Activated CD4-positive, alpha-beta memory T cell treated with anti-CD3 and anti-CD28 coated beads for 36 hours (primary cell): ENCODE measurements around the gene CPLX3. TPM values are rescaled to one million over a fixed set of nuclear protein-coding genes. Genes with fewer than 3 reads are reported as not detected.
A peak's percentile ranks its signal among the peaks of the same experiment; 100 is the strongest.

Experiments
- CTCF ChIA-PET: fragments of 350-600 bp; sonication (Branson Sonifier 250); formaldehyde crosslinking; loops from one replicate; lab custom pipeline; 2021; ENCODE audit warnings: antibody characterized with exemption, inconsistent platforms; lab: Charles Lee
- POLR2A ChIA-PET: fragments of 350-600 bp; sonication (Branson Sonifier 250); formaldehyde crosslinking; loops from one replicate; lab custom pipeline; 2021; ENCODE audit warnings: antibody characterized with exemption; lab: Charles Lee
- DNase-seq: peaks from one replicate; pipeline ENCODE4 v3.0.0-alpha.2; 2020
- H3K27ac Mint-ChIP-seq: one replicate; pipeline ENCODE4 v1.8.0; 2021; ENCODE audit warnings: mixed read lengths
- H3K27me3 Mint-ChIP-seq: one replicate; pipeline ENCODE4 v1.8.0; 2021; ENCODE audit warnings: mixed read lengths
- H3K36me3 Mint-ChIP-seq: one replicate; pipeline ENCODE4 v1.8.0; 2021; ENCODE audit warnings: mixed read lengths
- H3K4me1 Mint-ChIP-seq: one replicate; pipeline ENCODE4 v1.8.0; 2021; ENCODE audit warnings: low read depth, mixed read lengths
- H3K4me3 Mint-ChIP-seq: one replicate; pipeline ENCODE4 v1.8.0; 2021; ENCODE audit warnings: mild to moderate bottlenecking, mixed read lengths
- H3K9me3 Mint-ChIP-seq: one replicate; pipeline ENCODE4 v1.8.0; 2021; ENCODE audit warnings: mixed read lengths
- intact Hi-C: fragments of 100-400 bp; cut with micrococcal nuclease; formaldehyde crosslinking; loops from one replicate; pipeline ENCODE4 v1.15.1; 2023
- total RNA-seq, 2 experiments: library from RNA; stranded (reverse); gene quantifications; one replicate each; pipeline ENCODE4 v1.2.3, GENCODE V29; 2021

CPLX3 gene
- total RNA-seq, 2 experiments from 2014 or later: not detected

GRCh38 chr15:74788683-74789151, 37.7 kb upstream of the CPLX3 start:
- DNase-seq: peak; percentile 79
- POLR2A ChIA-PET: interaction anchor here (0.6 to 9.4 kb wide), 9 partner anchors 8 to 149 kb away, joined by 3 to 116 read pairs (median 5); partner anchors contain the start of genes COX5A, CSK and FAM219B
- intact Hi-C loops: loop anchor here (1.0 to 10.0 kb wide), 9 partner anchors 7 to 794 kb away; partner anchors contain the start of genes ARID3B, C15orf39, MPI and PML
- H3K4me1 Mint-ChIP-seq: peaks cover 66% of the 10 kb centered on the region
- H3K36me3 Mint-ChIP-seq: peaks cover 57% of the 10 kb centered on the region
- CTCF ChIA-PET: interaction anchor here (1.0 to 22.0 kb wide), 9 partner anchors 7 to 154 kb away, joined by 4 to 1220 read pairs (median 9); partner anchors contain the start of genes CSK, FAM219B, MPI and ULK3
- no peaks in the 10 kb centered on the region for H3K9me3 Mint-ChIP-seq
- peak overlapping the region; percentile 90 for H3K4me3 Mint-ChIP-seq
- peak overlapping the region; percentile 99 for H3K27ac Mint-ChIP-seq
- no peaks in the 10 kb centered on the region for H3K27me3 Mint-ChIP-seq

GRCh38 chr15:74789171-74789631, 37.2 kb upstream of the CPLX3 start:
- peak overlapping the region; percentile 99 for H3K27ac Mint-ChIP-seq
- ChIA-PET POLR2A (interaction anchor here (1.3 to 9.4 kb wide), 3 partner anchors 10 to 149 kb away, joined by 4 to 116 read pairs (median 5); partner anchors contain the start of genes COX5A and CSK), CTCF (interaction anchor here (1.2 to 20.5 kb wide), 4 partner anchors 10 to 154 kb away, joined by 4 to 1220 read pairs (median 12); partner anchors contain the start of gene CSK)
- intact Hi-C loops: loop anchor here (1.0 to 10.0 kb wide), 9 partner anchors 8 to 794 kb away; partner anchors contain the start of genes ARID3B, C15orf39, MPI and PML
- peaks cover 68% of the 10 kb centered on the region for H3K4me1 Mint-ChIP-seq
- H3K27me3 Mint-ChIP-seq: no peaks in the 10 kb centered on the region
- H3K9me3 Mint-ChIP-seq: no peaks in the 10 kb centered on the region
- H3K36me3 Mint-ChIP-seq: peaks cover 53% of the 10 kb centered on the region
- DNase-seq: peak; percentile 48
- peak overlapping the region; percentile 90 for H3K4me3 Mint-ChIP-seq

GRCh38 chr15:74789741-74790079, 36.7 kb upstream of the CPLX3 start:
- H3K36me3 Mint-ChIP-seq: peaks cover 50% of the 10 kb centered on the region
- no peaks in the 10 kb centered on the region for H3K27me3 Mint-ChIP-seq
- H3K4me3 Mint-ChIP-seq: peak overlapping the region; percentile 90
- CTCF ChIA-PET: interaction anchor here (0.8 to 20.5 kb wide), 3 partner anchors 10 to 167 kb away, joined by 3 to 1220 read pairs (median 20); partner anchors contain the start of genes CSK and RPP25
- POLR2A ChIA-PET: interaction anchor here (1.9 to 9.4 kb wide), 2 partner anchors 10 to 80 kb away, joined by 5 to 116 read pairs; partner anchors contain the start of gene CSK
- H3K4me1 Mint-ChIP-seq: peaks cover 73% of the 10 kb centered on the region
- intact Hi-C loops: loop anchor here (1.0 to 10.0 kb wide), 9 partner anchors 8 to 795 kb away; partner anchors contain the start of genes ARID3B, C15orf39, MPI and PML
- DNase-seq: no peak
- peak overlapping the region; percentile 99 for H3K27ac Mint-ChIP-seq
- no peaks in the 10 kb centered on the region for H3K9me3 Mint-ChIP-seq

- Mint-ChIP-seq H3K27ac (peak overlapping the region; percentile 99), H3K27me3 (no peaks in the 10 kb centered on the region), H3K36me3 (peaks cover 47% of the 10 kb centered on the region), H3K4me1 (peaks cover 77% of the 10 kb centered on the region), H3K4me3 (peak overlapping the region; percentile 90), H3K9me3 (no peaks in the 10 kb centered on the region)
- CTCF ChIA-PET: interaction anchor here (0.7 to 20.5 kb wide), 5 partner anchors 9 to 166 kb away, joined by 3 to 1220 read pairs (median 3); partner anchors contain the start of genes CSK and RPP25
- intact Hi-C loops: no loop called here
- DNase-seq: peak; percentile 77
- POLR2A ChIA-PET: interaction anchor here (1.0 to 9.4 kb wide), 3 partner anchors 11 to 80 kb away, joined by 3 to 116 read pairs (median 5); partner anchors contain the start of gene CSK
Observed at GRCh38 chr15:74790080-74790916, 36.1 kb upstream of the CPLX3 start.

- peak overlapping the region; percentile 90 for H3K4me3 Mint-ChIP-seq
- intact Hi-C loops: no loop called here
- H3K27me3 Mint-ChIP-seq: no peaks in the 10 kb centered on the region
- peaks cover 43% of the 10 kb centered on the region for H3K36me3 Mint-ChIP-seq
- peak overlapping the region; percentile 99 for H3K27ac Mint-ChIP-seq
- DNase-seq: no peak
- CTCF ChIA-PET: interaction anchor here (0.7 to 20.5 kb wide), 5 partner anchors 9 to 159 kb away, joined by 3 to 1220 read pairs (median 6); partner anchors contain the start of gene CSK
- H3K4me1 Mint-ChIP-seq: peaks cover 82% of the 10 kb centered on the region
- H3K9me3 Mint-ChIP-seq: no peaks in the 10 kb centered on the region
- POLR2A ChIA-PET: interaction anchor here (1.0 to 9.4 kb wide), 2 partner anchors 12 to 22 kb away, joined by 3 to 116 read pairs; partner anchors contain the start of gene CSK
Observed at GRCh38 chr15:74791007-74791406, 35.4 kb upstream of the CPLX3 start.

- no peak for DNase-seq
- H3K9me3 Mint-ChIP-seq: no peaks in the 10 kb centered on the region
- POLR2A ChIA-PET: interaction anchor here (2.7 to 9.4 kb wide), 2 partner anchors 12 to 20 kb away, joined by 11 to 116 read pairs; partner anchors contain the start of gene CSK
- H3K27me3 Mint-ChIP-seq: no peaks in the 10 kb centered on the region
- peaks cover 42% of the 10 kb centered on the region for H3K36me3 Mint-ChIP-seq
- H3K4me1 Mint-ChIP-seq: peaks cover 89% of the 10 kb centered on the region
- peak overlapping the region; percentile 99 for H3K27ac Mint-ChIP-seq
- H3K4me3 Mint-ChIP-seq: peak overlapping the region; percentile 6
- CTCF ChIA-PET: interaction anchor here (1.1 to 20.5 kb wide), 4 partner anchors 8 to 159 kb away, joined by 3 to 1220 read pairs (median 4); partner anchors contain the start of gene CSK
- intact Hi-C loops: no loop called here
Observed at GRCh38 chr15:74791667-74792066, 34.8 kb upstream of the CPLX3 start.

GRCh38 chr15:74792227-74793016, 34.0 kb upstream of the CPLX3 start:
- ChIA-PET POLR2A (interaction anchor here (2.7 to 9.4 kb wide), 3 partner anchors 8 to 21 kb away, joined by 11 to 116 read pairs (median 15); partner anchors contain the start of gene CSK), CTCF (interaction anchor here (1.0 to 20.5 kb wide), 14 partner anchors 7 to 175 kb away, joined by 3 to 1220 read pairs (median 4); partner anchors contain the start of genes CSK and EDC3)
- no peaks in the 10 kb centered on the region for H3K9me3 Mint-ChIP-seq
- intact Hi-C loops: no loop called here
- peak overlapping the region; percentile 99 for H3K27ac Mint-ChIP-seq
- peaks cover 89% of the 10 kb centered on the region for H3K4me1 Mint-ChIP-seq
- H3K4me3 Mint-ChIP-seq: peak overlapping the region; percentile 6
- peak; percentile 38 for DNase-seq
- H3K36me3 Mint-ChIP-seq: peaks cover 38% of the 10 kb centered on the region
- H3K27me3 Mint-ChIP-seq: no peaks in the 10 kb centered on the region

GRCh38 chr15:74793135-74794028, 33.0 kb upstream of the CPLX3 start:
- no peaks in the 10 kb centered on the region for H3K27me3 Mint-ChIP-seq
- peak overlapping the region; percentile 99 for H3K27ac Mint-ChIP-seq
- peak; percentile 81 for DNase-seq
- H3K36me3 Mint-ChIP-seq: peaks cover 40% of the 10 kb centered on the region
- ChIA-PET POLR2A (interaction anchor here (0.6 to 9.4 kb wide), 6 partner anchors 9 to 145 kb away, joined by 3 to 116 read pairs (median 8); partner anchors contain the start of genes COX5A and CSK), CTCF (interaction anchor here (0.9 to 20.5 kb wide), 17 partner anchors 11 to 176 kb away, joined by 3 to 1220 read pairs (median 6); partner anchors contain the start of genes CSK, CYP1A1, EDC3 and ULK3)
- intact Hi-C loops: no loop called here
- peak overlapping the region; percentile 29 for H3K4me3 Mint-ChIP-seq
- H3K4me1 Mint-ChIP-seq: peaks cover 88% of the 10 kb centered on the region
- no peaks in the 10 kb centered on the region for H3K9me3 Mint-ChIP-seq

- Mint-ChIP-seq H3K4me3 (peak overlapping the region; percentile 21), H3K36me3 (peaks cover 41% of the 10 kb centered on the region), H3K9me3 (no peaks in the 10 kb centered on the region), H3K27me3 (no peaks in the 10 kb centered on the region), H3K27ac (peak overlapping the region; percentile 88), H3K4me1 (peaks cover 90% of the 10 kb centered on the region)
- ChIA-PET POLR2A (interaction anchor here (0.9 to 9.4 kb wide), 5 partner anchors 10 to 144 kb away, joined by 3 to 116 read pairs (median 11); partner anchors contain the start of genes COX5A and CSK), CTCF (interaction anchor here (0.6 to 20.5 kb wide), 14 partner anchors 10 to 177 kb away, joined by 3 to 1220 read pairs (median 6); partner anchors contain the start of genes CSK, CYP1A1 and ULK3)
- intact Hi-C loops: no loop called here
- no peak for DNase-seq
Observed at GRCh38 chr15:74794248-74794969, 32.0 kb upstream of the CPLX3 start.
